Middle frontal gyrus (tissue), 1 donor: ENCODE measurements around the gene C12orf60.

Experiments
- DNase-seq: peaks from one replicate; pipeline ENCODE4 v3.0.0-alpha.2; 2015; ENCODE audit warnings: low spot score; ENCODE audit errors: extremely low spot score

Gene C12orf60

GRCh38 chr12:14776236-14776961 is 27.1 kb upstream of the C12orf60 start:
- DNase-seq, result no peak

GRCh38 chr12:14777271-14777670 is 26.2 kb upstream of the C12orf60 start:
- DNase-seq, result no peak

GRCh38 chr12:14779834-14780233 is 23.6 kb upstream of the C12orf60 start:
- DNase-seq, result no peak

- no peak for DNase-seq
Observed at GRCh38 chr12:14780859-14781258, 22.6 kb upstream of the C12orf60 start.

GRCh38 chr12:14781563-14781962 is 21.9 kb upstream of the C12orf60 start:
- DNase-seq, result no peak

GRCh38 chr12:14782756-14783155 is 20.7 kb upstream of the C12orf60 start:
- no peak for DNase-seq

GRCh38 chr12:14784471-14784870 is 19.0 kb upstream of the C12orf60 start:
- no peak for DNase-seq

GRCh38 chr12:14785568-14785967 is 17.9 kb upstream of the C12orf60 start:
- DNase-seq, result no peak

GRCh38 chr12:14795028-14795448 is 8.4 kb upstream of the C12orf60 start:
- no peak for DNase-seq

GRCh38 chr12:14802247-14802646 is 1.2 kb upstream of the C12orf60 start:
- DNase-seq, result no peak

GRCh38 chr12:14802721-14803010 is 804 bp upstream of the C12orf60 start:
- DNase-seq, result no peak

- DNase-seq, result no peak
Observed at GRCh38 chr12:14803830-14804160, 325 bp downstream of the C12orf60 start.

- DNase-seq, result no peak
Observed at GRCh38 chr12:14810167-14810952, 6.9 kb downstream of the C12orf60 start.

GRCh38 chr12:14810953-14811483 is 7.5 kb downstream of the C12orf60 start:
- DNase-seq, result no peak

- DNase-seq, result no peak
Observed at GRCh38 chr12:14811486-14811885, 8.0 kb downstream of the C12orf60 start.

GRCh38 chr12:14814014-14814413 is 10.5 kb downstream of the C12orf60 start, which contains the start of gene SMCO3:
TSS of gene SMCO3 (minus strand) at chr12:14814182. CDS start at chr12:14806680, 7,502 bp downstream.
- no peak for DNase-seq

- DNase-seq, result no peak
Observed at GRCh38 chr12:14824012-14824634, 20.7 kb downstream of the C12orf60 start.

GRCh38 chr12:14825256-14825655 is 21.8 kb downstream of the C12orf60 start:
- DNase-seq, result no peak

GRCh38 chr12:14826491-14826890 is 23.0 kb downstream of the C12orf60 start:
- no peak for DNase-seq

GRCh38 chr12:14827043-14827442 is 23.6 kb downstream of the C12orf60 start:
- DNase-seq, result no peak

- DNase-seq, result no peak
Observed at GRCh38 chr12:14828892-14829291, 25.4 kb downstream of the C12orf60 start.

- DNase-seq, result no peak
Observed at GRCh38 chr12:14833336-14833735, 29.9 kb downstream of the C12orf60 start.
